ENCODE data around the gene MISP. TPM values are rescaled to one million over a fixed set of nuclear protein-coding genes. Genes with fewer than 3 reads are reported as not detected.

Gene MISP
- total and polyA plus RNA-seq, 2 of the 4 experiments (the other 2 are of a cell fraction), result not detected

- H3K14ac ChIP-seq (replicated peaks; ENCODE audit: low read depth, low read length), result no peak overlapping the region
- no peak overlapping the region for H4K91ac ChIP-seq (ENCODE audit: insufficient read depth, low read depth, low read length)
- no peak overlapping the region for H3K27ac ChIP-seq (ENCODE audit: insufficient read depth, low read length)
- ATAC-seq (ENCODE audit: low read depth), result no peak
- no peak overlapping the region for H3K23ac ChIP-seq (ENCODE audit: low read depth, low read length)
- H3K9me3 ChIP-seq (ENCODE audit: control insufficient read depth, insufficient read depth, low read length), result peaks cover 22% of the 10 kb centered on the region
- ChIA-PET POLR2A (ENCODE audit: unreplicated experiment) (no interaction called here), CTCF (no interaction called here)
- no peaks in the 10 kb centered on the region for H3K79me1 ChIP-seq (ENCODE audit: low read depth in 1 of 2, low read length in 2 of 2)
- WGBS, 2 experiments (ENCODE audit: extremely low coverage in 2 of 2, insufficient read length in 1 of 2), result 92% methylated on average over 5 of the region's 14 CpGs; no CpG with 5 or more reads in 1 of the 2 experiments
- no peak overlapping the region for H2BK5ac ChIP-seq (ENCODE audit: low read depth, low read length, poor library complexity, severe bottlenecking)
- no peak overlapping the region for H3K4ac ChIP-seq (ENCODE audit: low read depth, low read length)
- peaks cover 15% of the 10 kb centered on the region for H3K4me1 ChIP-seq (ENCODE audit: control insufficient read depth, insufficient read depth, low read length)
- intact Hi-C loops (cut with micrococcal nuclease), result no loop called here
- no peak overlapping the region for H3K4me3 ChIP-seq (ENCODE audit: insufficient read depth, low read depth, low read length)
- BruUV-seq (replicated peaks), result no TSS peak
- H2BK20ac ChIP-seq (ENCODE audit: low read depth, low read length), result no peak overlapping the region
- in situ Hi-C loops (cut with MboI; ENCODE audit: low sequenced_read_pairs), result no loop called here
- no peak overlapping the region for H3K9ac ChIP-seq (ENCODE audit: low read depth, low read length)
- no peak overlapping the region for H2AFZ ChIP-seq (replicated peaks; ENCODE audit: low read length, poor library complexity)
- H3K56ac ChIP-seq (ENCODE audit: extremely low read depth, insufficient read depth, low read length), result no peak overlapping the region
- 0 out of 2 replicates have a peak, but pooled peaks cover 3% of the 10 kb centered on the region for H4K20me1 ChIP-seq (ENCODE audit: insufficient read depth, low read length)
- H3K4me2 ChIP-seq (ENCODE audit: low read depth, low read length), result no peak overlapping the region
- no peak overlapping the region for H2AK9ac ChIP-seq (replicated peaks; ENCODE audit: low read depth, low read length, poor library complexity)
- H2AK5ac ChIP-seq (ENCODE audit: low read depth, low read length), result no peak overlapping the region
- peaks cover 6% of the 10 kb centered on the region; the same call in 1 of the 2 replicates for H3K36me3 ChIP-seq (ENCODE audit: control insufficient read depth, insufficient read depth, low read length)
- dilution Hi-C loops (cut with HindIII; ENCODE audit: low sequenced_read_pairs, unreplicated experiment), result no loop called here
- no peak overlapping the region for H4K5ac ChIP-seq (ENCODE audit: low read depth, low read length)
- DNase-seq, result no peak
- no peak for TF ChIP-seq POLR2A (IDR thresholded peaks at IDR 0.05; ENCODE audit: low read depth, low read length)
- no peak for TF ChIP-seq FOS (IDR thresholded peaks at IDR 0.05; ENCODE audit: low read depth, low read length)
- TF ChIP-seq NFE2L2 (IDR thresholded peaks at IDR 0.05; ENCODE audit: low read depth, low read length), result no peak
- no peak for TF ChIP-seq SMC3 (IDR thresholded peaks at IDR 0.05; ENCODE audit: low read depth, low read length)
- TF ChIP-seq BHLHE40 (IDR thresholded peaks at IDR 0.05; ENCODE audit: low read depth, low read length), result no peak
- no peak for TF ChIP-seq USF2 (IDR thresholded peaks at IDR 0.05; ENCODE audit: low read depth, low read length)
- no peak for TF ChIP-seq MAZ (IDR thresholded peaks at IDR 0.05; ENCODE audit: borderline replicate concordance, low read depth, low read length)
- no peak for TF ChIP-seq CHD1 (IDR thresholded peaks at IDR 0.05; ENCODE audit: low read depth, low read length)
- TF ChIP-seq RFX5 (IDR thresholded peaks at IDR 0.05; ENCODE audit: low read depth, low read length), result no peak
- no peak for TF ChIP-seq MXI1 (IDR thresholded peaks at IDR 0.05; ENCODE audit: borderline replicate concordance, low read depth, low read length)
- peaks cover 7% of the 10 kb centered on the region; the same call in 1 of the 2 replicates for H3K9me1 ChIP-seq (ENCODE audit: insufficient read depth, low read length)
- no peaks in the 10 kb centered on the region for H3K27me3 ChIP-seq (ENCODE audit: control insufficient read depth, insufficient read depth, low read length)
- H2BK15ac ChIP-seq (ENCODE audit: low read depth, low read length), result no peak overlapping the region
- H2BK120ac ChIP-seq (ENCODE audit: low read depth, low read length), result no peak overlapping the region
- H3K18ac ChIP-seq (ENCODE audit: low read depth, low read length), result no peak overlapping the region
- H4K8ac ChIP-seq (ENCODE audit: low read depth in 2 of 2, low read length in 2 of 2), result no peak overlapping the region
Measured at GRCh38 chr19:749811-750210, 1.1 kb upstream of the MISP start.
